Activated CD4-positive, alpha-beta T cell treated with anti-CD3 and anti-CD28 coated beads for 36 hours (primary cell): ENCODE results near the gene NSL1. TPM values are rescaled to one million over a fixed set of nuclear protein-coding genes. Genes with fewer than 3 reads are reported as not detected.
"Not testable (repeated sequence)": the region's sequence is repeated elsewhere in the genome, so short reads cannot be mapped to it uniquely, and the experiment has no call there.

Source experiments
- ATAC-seq: fragments of 200-7000 bp; cut with Tn5 transposase; one replicate; pipeline ENCODE4 v1.10.0; 2021; ENCODE audit warnings: mild to moderate bottlenecking, moderate library complexity
- CTCF ChIA-PET: fragments of 350-600 bp; sonication (Branson Sonifier 250); formaldehyde crosslinking; loops from one replicate; lab custom pipeline; 2021; ENCODE audit warnings: antibody characterized with exemption; lab: Charles Lee
- POLR2A ChIA-PET: fragments of 350-600 bp; sonication (Branson Sonifier 250); formaldehyde crosslinking; loops from one replicate; lab custom pipeline; 2021; ENCODE audit warnings: antibody characterized with exemption, inconsistent platforms; lab: Charles Lee
- DNase-seq: peaks from one replicate; pipeline ENCODE4 v3.0.0-alpha.2; 2020
- H3K27ac Mint-ChIP-seq: one replicate; pipeline ENCODE4 v1.8.0; 2021; ENCODE audit warnings: mixed read lengths
- H3K27me3 Mint-ChIP-seq: one replicate; pipeline ENCODE4 v1.8.0; 2021; ENCODE audit warnings: mixed read lengths
- H3K36me3 Mint-ChIP-seq: one replicate; pipeline ENCODE4 v1.8.0; 2021; ENCODE audit warnings: low read depth, mixed read lengths
- H3K4me1 Mint-ChIP-seq: one replicate; pipeline ENCODE4 v1.8.0; 2021; ENCODE audit warnings: mixed read lengths
- H3K4me3 Mint-ChIP-seq: one replicate; pipeline ENCODE4 v1.8.0; 2021; ENCODE audit warnings: mild to moderate bottlenecking, moderate library complexity, mixed read lengths
- H3K9me3 Mint-ChIP-seq: one replicate; pipeline ENCODE4 v1.8.0; 2021; ENCODE audit warnings: low read depth, mixed read lengths
- intact Hi-C, 2 experiments: fragments of 100-400 bp; cut with DNase I in 1 of 2; cut with micrococcal nuclease in 1 of 2; formaldehyde crosslinking; loops; one replicate each; pipeline versions ENCODE4 v1.14.2 to v1.15.1; 2022 to 2024; cut with DNase I, micrococcal nuclease
- total RNA-seq, 2 experiments: library from RNA; stranded (reverse); gene quantifications; one replicate each; pipeline ENCODE4 v1.2.3, GENCODE V29; 2021

The NSL1 gene
- total RNA-seq, 2 experiments from 2014 or later: 39.2 to 40.9 TPM

DNA sequence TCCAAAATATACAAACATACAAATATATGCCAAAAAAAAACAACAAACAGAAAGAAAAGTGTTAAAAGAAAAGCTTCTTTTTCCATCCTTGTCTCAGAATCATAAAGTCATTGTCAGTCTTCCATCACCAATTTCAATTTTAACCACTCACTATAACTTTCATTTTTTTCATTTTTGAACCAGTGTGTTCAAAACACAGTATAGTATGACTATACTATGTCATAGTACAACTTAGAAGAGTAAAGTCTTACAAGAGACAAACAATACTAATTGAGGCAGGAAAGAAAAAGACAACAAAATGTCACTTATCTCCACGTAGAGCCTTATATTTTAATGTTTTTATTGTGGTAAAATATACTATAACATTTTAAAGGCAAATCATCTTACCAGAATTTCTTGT is 7.6 kb downstream of the NSL1 start:
- ATAC-seq (peak; percentile 44), DNase-seq (no peak)
- Mint-ChIP-seq H3K36me3 (peaks cover 36% of the 10 kb centered on the region), H3K4me1 (peaks cover 37% of the 10 kb centered on the region), H3K27me3 (no peaks in the 10 kb centered on the region), H3K9me3 (no peaks in the 10 kb centered on the region), H3K27ac (peak overlapping the region; percentile 64), H3K4me3 (no peak overlapping the region)
- CTCF ChIA-PET: interaction anchor here (0.6 to 12.6 kb wide), 13 partner anchors 11 to 497 kb away, joined by 3 to 88 read pairs (median 3); partner anchors contain the start of gene BATF3
- intact Hi-C loops: loop anchor here in 1 of 2 experiments (2.0 to 5.0 kb wide), 3 partner anchors 37 to 327 kb away; partner anchors contain the start of gene BATF3
- POLR2A ChIA-PET: no interaction called here

DNA sequence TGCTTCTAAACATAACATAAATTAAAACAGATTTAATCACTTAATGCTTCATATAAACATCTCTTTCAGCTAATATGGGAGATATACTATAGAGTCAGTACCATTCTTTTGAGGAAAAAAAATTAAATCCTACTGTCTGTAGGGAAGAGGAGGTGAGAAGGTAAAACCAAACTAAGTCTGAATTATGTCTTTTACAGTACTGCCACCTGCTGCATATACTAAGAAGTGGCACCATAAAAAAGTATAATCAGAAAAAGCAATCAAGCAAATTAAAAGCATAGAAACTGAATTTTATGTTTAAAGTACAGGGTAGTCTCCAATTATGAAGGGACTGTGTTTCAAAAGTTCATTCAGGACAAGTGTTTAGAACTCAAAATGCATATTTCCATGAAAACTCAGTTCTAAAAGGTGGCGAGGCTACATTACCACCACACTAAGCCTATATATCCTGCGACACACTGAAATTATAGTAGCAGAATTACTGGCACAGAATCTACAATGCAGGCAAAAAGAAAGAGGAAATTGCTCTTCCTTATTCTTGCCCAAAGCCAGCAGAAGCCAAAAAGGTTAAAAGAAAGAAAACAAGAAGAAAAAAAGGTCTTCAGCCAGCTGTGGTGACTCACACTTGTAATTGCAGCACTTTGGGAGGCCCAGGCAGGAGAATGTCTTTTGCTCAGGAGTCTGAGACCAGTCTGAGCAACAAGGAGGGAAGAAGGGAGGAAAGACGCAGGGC is 9.0 kb downstream of the NSL1 start:
- ChIA-PET POLR2A (interaction anchor here (0.6 kb wide), 1 partner anchor 225 kb away, joined by 3 read pairs; no protein-coding TSS in a partner anchor), CTCF (interaction anchor here (0.5 to 12.6 kb wide), 28 partner anchors 9 to 326 kb away, joined by 3 to 88 read pairs (median 6); partner anchors contain the start of genes BATF3, NSL1 and TATDN3)
- Mint-ChIP-seq H3K4me3 (no peak overlapping the region), H3K4me1 (peaks cover 27% of the 10 kb centered on the region), H3K27me3 (no peaks in the 10 kb centered on the region), H3K27ac (no peak overlapping the region), H3K9me3 (no peaks in the 10 kb centered on the region), H3K36me3 (peaks cover 40% of the 10 kb centered on the region)
- DNase-seq (no peak), ATAC-seq (peak; percentile 73)
- intact Hi-C loops: loop anchor here (1.0 to 5.0 kb wide), 7 partner anchors 35 to 325 kb away; partner anchors contain the start of gene BATF3 (in 2 of the 2)

DNA sequence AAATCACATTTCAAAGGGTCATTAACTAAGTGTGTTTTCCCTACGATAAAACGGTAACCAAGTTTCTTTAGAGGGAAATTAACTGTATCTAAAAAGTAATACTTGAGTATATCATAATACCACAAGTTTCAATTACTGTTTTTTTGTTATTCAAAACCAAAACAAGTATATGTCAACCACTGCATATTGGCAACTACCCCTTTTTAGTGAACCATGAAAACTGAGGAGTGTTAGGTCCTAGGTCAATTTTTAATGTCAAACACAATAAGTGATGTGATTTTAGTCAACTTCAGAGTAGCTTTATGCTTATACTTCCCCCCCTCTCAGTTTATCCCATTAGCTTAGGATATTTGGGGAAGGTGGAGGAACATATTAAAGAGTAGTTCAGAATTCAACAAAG is 10.4 kb downstream of the NSL1 start:
- Mint-ChIP-seq H3K36me3 (peaks cover 37% of the 10 kb centered on the region), H3K27ac (no peak overlapping the region), H3K27me3 (no peaks in the 10 kb centered on the region), H3K9me3 (no peaks in the 10 kb centered on the region), H3K4me1 (peaks cover 27% of the 10 kb centered on the region), H3K4me3 (no peak overlapping the region)
- ChIA-PET CTCF (interaction anchor here (0.6 to 12.6 kb wide), 25 partner anchors 8 to 325 kb away, joined by 3 to 88 read pairs (median 6); partner anchors contain the start of genes BATF3, NSL1, RPS6KC1 and TATDN3), POLR2A (no interaction called here)
- ATAC-seq (no peak), DNase-seq (no peak)
- intact Hi-C loops: loop anchor here in 1 of 2 experiments (5.0 kb wide), 2 partner anchors 34 to 324 kb away; no protein-coding TSS in a partner anchor

DNA sequence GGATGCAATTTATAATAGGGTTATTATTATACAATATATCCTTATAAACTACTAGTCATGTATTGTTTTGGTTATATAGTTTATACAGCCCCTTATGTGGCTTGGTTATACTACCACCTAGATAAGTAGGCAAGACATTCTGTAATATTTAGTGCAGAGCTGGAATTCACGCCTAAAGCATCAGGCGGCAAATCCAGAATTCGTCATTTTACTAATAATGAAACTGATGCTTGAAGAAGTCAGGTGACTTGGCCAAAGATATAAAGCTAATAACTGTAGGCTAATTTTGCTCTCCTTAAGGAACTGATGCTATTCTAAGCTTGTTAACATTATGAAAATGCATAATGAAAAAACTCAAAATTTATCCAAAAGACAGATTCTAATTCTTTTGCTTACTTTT is 10.8 kb downstream of the NSL1 start:
- DNase-seq (no peak), ATAC-seq (no peak)
- H3K4me3 Mint-ChIP-seq: no peak overlapping the region
- CTCF ChIA-PET: interaction anchor here (0.6 to 12.6 kb wide), 20 partner anchors 8 to 324 kb away, joined by 3 to 88 read pairs (median 6); partner anchors contain the start of genes BATF3, NSL1, RPS6KC1 and TATDN3
- peaks cover 34% of the 10 kb centered on the region for H3K36me3 Mint-ChIP-seq
- no peaks in the 10 kb centered on the region for H3K27me3 Mint-ChIP-seq
- no peak overlapping the region for H3K27ac Mint-ChIP-seq
- intact Hi-C loops: loop anchor here in 1 of 2 experiments (5.0 kb wide), 2 partner anchors 33 to 323 kb away; no protein-coding TSS in a partner anchor
- H3K4me1 Mint-ChIP-seq: peaks cover 27% of the 10 kb centered on the region
- no peaks in the 10 kb centered on the region for H3K9me3 Mint-ChIP-seq
- POLR2A ChIA-PET: no interaction called here

DNA sequence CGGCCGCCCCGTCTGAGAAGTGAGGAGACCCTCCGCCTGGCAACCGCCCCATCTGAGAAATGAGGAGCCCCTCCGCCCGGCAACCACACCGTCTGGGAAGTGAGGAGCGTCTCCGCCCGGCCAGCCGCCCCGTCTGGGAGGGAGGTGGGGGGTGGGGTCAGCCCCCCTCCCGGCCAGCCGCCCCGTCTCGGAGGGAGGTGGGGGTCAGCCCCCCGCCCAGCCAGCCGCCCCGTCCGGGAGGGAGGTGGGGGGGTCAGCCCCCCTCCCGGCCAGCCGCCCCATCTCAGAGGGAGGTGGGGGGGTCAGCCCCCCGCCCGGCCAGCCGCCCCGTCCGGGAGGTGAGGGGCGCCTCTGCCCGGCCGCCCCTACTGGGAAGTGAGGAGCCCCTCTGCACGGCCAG is 12.5 kb downstream of the NSL1 start:
- intact Hi-C loops, CTCF ChIA-PET, DNase-seq, ATAC-seq, H3K27ac Mint-ChIP-seq, POLR2A ChIA-PET, H3K27me3 Mint-ChIP-seq, H3K4me3 Mint-ChIP-seq, H3K9me3 Mint-ChIP-seq: not testable (repeated sequence)
- peaks cover 28% of the 10 kb centered on the region for H3K4me1 Mint-ChIP-seq
- peaks cover 37% of the 10 kb centered on the region for H3K36me3 Mint-ChIP-seq

DNA sequence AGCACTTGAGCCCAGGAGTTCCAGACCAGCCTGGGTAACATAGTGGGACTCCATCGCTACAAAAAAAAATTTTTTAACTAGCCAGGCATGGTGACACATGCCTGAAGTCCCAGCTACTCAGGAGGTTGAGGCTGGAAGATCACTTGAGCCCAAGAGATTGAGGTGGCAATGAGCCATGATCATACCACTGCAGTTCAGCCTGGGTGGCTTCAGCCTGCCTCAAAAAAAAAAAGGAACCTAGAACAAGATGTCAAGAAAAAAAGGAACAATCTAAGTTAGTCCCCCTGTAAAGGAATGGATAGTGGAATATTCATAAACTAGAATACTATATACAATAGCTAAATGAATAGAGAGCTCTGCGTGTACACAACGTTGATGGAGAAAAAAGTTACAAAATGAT is 14.4 kb downstream of the NSL1 start:
- POLR2A ChIA-PET: no interaction called here
- Mint-ChIP-seq H3K4me3 (no peak overlapping the region), H3K9me3 (peaks cover under 1% of the 10 kb centered on the region), H3K27ac (no peak overlapping the region), H3K36me3 (peaks cover 37% of the 10 kb centered on the region), H3K4me1 (peaks cover 29% of the 10 kb centered on the region), H3K27me3 (no peaks in the 10 kb centered on the region)
- CTCF ChIA-PET: interaction anchor here (0.6 to 3.2 kb wide), 12 partner anchors 8 to 750 kb away, joined by 3 to 27 read pairs (median 4); partner anchors contain the start of genes BATF3 and NSL1
- intact Hi-C loops: no loop called here
- no peak for DNase-seq
- ATAC-seq: no peak

DNA sequence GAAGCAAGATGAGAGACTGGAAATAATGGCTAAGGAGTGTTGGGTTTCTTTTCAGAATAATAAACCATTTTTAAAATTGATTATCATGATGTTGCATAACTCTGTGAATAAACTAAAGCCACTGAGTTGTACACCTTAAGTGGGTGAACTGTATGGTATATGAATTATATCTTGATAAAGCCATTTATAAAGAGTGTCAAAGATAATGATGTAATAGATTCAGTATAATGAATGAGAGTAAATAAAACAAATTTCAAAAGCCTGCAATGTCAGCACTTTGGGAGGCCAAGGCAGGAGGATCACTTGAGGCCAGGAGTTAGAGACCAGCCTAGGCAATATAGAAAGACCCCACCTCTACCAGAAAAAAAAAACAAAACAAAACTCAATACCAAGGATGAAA is 16.3 kb downstream of the NSL1 start:
- H3K36me3 Mint-ChIP-seq: peaks cover 47% of the 10 kb centered on the region

DNA sequence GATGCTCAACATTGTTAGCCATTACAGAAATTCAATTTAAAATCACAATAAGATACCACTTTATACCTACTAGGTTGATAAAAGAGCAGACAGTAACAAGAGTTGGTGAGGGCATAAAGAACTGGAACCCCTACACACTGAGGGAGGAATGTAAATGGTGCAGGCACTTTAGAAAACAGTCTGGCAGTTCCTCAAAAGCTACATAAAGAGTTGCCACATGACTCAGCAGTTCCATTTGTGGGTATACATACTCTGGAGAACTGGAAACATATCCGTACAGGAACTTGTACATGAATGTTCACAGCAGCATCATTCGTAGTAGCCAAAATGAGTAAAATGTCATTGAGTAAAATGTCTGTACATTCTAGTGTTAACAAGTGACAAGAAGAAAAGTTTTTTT is 17.0 kb downstream of the NSL1 start:
- CTCF ChIA-PET: interaction anchor here (1.4 kb wide), 1 partner anchor 77 kb away, joined by 3 read pairs; no protein-coding TSS in a partner anchor
- Mint-ChIP-seq H3K27me3 (no peaks in the 10 kb centered on the region), H3K4me1 (peaks cover 38% of the 10 kb centered on the region)

More for the DNA sequence above, 16.3 kb downstream of the NSL1 start:
- intact Hi-C loops: no loop called here
- DNase-seq: no peak
- POLR2A ChIA-PET: no interaction called here
- no peak for ATAC-seq
- no peak overlapping the region for H3K27ac Mint-ChIP-seq
- peaks cover 32% of the 10 kb centered on the region for H3K4me1 Mint-ChIP-seq
- CTCF ChIA-PET: interaction anchor here (3.2 kb wide), 1 partner anchor 109 kb away, joined by 27 read pairs; no protein-coding TSS in a partner anchor
- no peaks in the 10 kb centered on the region for H3K27me3 Mint-ChIP-seq
- H3K9me3 Mint-ChIP-seq: peaks cover 11% of the 10 kb centered on the region
- H3K4me3 Mint-ChIP-seq: no peak overlapping the region

DNA sequence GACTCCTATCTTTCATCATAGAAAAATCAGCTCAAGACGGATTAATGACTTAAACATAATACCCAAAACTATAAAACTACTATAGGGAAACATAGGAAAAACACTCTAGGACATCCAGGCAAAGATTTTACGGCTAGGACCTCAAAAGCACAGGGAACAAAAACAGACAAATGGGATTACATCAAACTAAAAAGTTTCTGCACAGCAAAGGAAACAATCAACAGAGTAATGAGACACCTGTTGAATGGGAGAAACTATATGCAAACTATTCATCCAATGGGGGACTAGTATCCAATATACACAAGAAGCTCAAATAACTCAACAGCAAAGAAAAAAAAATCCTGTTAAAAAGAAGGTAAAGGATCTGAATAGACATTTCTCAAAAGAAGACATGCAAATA is 18.6 kb downstream of the NSL1 start:
- Mint-ChIP-seq H3K36me3 (peaks cover 62% of the 10 kb centered on the region), H3K4me1 (peaks cover 52% of the 10 kb centered on the region), H3K9me3 (peaks cover 25% of the 10 kb centered on the region), H3K27me3 (no peaks in the 10 kb centered on the region), H3K4me3 (no peak overlapping the region), H3K27ac (no peak overlapping the region)
- ATAC-seq (no peak), DNase-seq (no peak)
- intact Hi-C loops: loop anchor here in 1 of 2 experiments (5.0 kb wide), 1 partner anchor 206 kb away; no protein-coding TSS in a partner anchor
- ChIA-PET POLR2A (interaction anchor here (0.6 kb wide), 1 partner anchor 18 kb away, joined by 3 read pairs; no protein-coding TSS in a partner anchor), CTCF (interaction anchor here (1.0 to 2.0 kb wide), 6 partner anchors 8 to 316 kb away, joined by 3 to 9 read pairs (median 5); no protein-coding TSS in a partner anchor)

More for the DNA sequence above, 17.0 kb downstream of the NSL1 start:
- DNase-seq (no peak), ATAC-seq (peak; percentile 17)
- no peak overlapping the region for H3K27ac Mint-ChIP-seq
- intact Hi-C loops: loop anchor here in 1 of 2 experiments (5.0 kb wide), 1 partner anchor 207 kb away; no protein-coding TSS in a partner anchor
- peaks cover 51% of the 10 kb centered on the region for H3K36me3 Mint-ChIP-seq
- no peak overlapping the region for H3K4me3 Mint-ChIP-seq
- H3K9me3 Mint-ChIP-seq: peaks cover 13% of the 10 kb centered on the region
- POLR2A ChIA-PET: no interaction called here

DNA sequence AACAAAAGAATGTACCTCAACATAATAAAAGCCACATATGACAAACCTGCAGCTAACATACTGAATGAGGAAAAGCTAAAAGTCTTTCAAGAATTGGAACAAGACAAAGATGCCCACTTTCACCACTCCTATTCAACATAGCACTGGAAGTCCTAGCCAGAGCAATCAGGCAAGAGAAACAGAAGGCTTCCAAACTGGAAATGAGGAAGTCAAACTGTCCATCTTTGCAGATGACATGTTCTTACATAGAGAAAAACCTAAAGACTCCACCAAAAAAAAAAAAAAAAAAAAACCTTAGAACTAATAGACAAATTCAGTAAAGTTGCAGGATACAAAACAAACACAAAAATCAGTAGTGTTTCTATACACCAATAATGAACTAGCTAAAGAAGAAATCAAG is 20.2 kb downstream of the NSL1 start:
- intact Hi-C loops: loop anchor here in 1 of 2 experiments (5.0 kb wide), 1 partner anchor 204 kb away; no protein-coding TSS in a partner anchor
- Mint-ChIP-seq H3K4me1 (peaks cover 56% of the 10 kb centered on the region), H3K36me3 (peaks cover 73% of the 10 kb centered on the region), H3K27ac (no peak overlapping the region), H3K9me3 (peaks cover 37% of the 10 kb centered on the region), H3K4me3 (no peak overlapping the region), H3K27me3 (no peaks in the 10 kb centered on the region)
- ChIA-PET POLR2A (no interaction called here), CTCF (interaction anchor here (0.8 to 3.7 kb wide), 8 partner anchors 9 to 294 kb away, joined by 3 to 15 read pairs (median 3); partner anchors contain the start of gene BATF3)
- no peak for ATAC-seq
- no peak for DNase-seq
